Measurements from ENCODE around the gene PHIP.

PHIP gene

DNA sequence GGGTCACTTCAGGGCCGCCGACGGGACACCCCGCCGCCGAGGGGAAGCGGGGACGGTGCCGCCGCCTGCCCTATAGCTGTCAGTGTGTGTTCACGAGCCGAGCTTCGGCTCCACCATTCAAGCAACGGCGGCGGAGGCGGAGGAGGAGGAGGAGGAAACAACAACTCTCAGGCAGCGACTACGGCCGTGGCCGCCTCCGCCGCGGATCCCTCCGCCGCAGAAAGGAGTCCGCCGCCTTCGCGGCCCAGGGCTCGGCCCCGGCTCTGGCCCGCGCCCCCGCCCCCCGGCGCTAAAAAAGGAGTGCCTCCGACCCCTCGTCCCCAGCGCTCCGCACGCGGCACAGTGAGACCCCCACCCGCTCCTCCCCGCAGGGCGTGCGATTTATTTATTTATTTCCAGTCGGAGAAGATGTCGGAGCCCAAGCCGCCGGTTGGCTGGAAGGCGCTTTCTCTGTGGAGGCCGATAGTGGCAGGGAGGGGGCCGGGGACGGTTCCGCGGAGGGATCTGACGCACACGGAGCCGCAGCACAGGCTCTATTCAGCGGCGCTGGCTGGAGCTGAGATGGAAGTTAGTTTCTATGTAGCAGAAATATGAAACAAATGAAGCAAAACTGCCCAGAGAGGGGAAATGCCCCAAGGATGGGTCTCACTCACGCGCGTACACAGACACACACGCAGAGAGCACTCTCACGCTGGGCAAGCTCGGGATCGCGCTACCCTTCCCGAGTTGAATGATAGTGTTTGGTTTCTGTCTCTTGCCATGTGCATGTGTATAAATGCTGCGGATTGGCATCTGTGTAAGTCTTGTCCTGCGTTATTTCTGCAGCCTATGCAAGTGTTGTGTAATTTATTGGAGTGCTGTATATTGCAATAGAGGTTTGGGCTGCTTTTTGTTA is at the start of gene PHIP (continued):
- no peak; the same call in 1 of the 2 replicates for TF ChIP-seq PRDM2 (tag by site-specific recombination; IDR thresholded peaks at IDR 0.05; ENCODE audit: borderline replicate concordance)
- TF ChIP-seq, protein P1, sequence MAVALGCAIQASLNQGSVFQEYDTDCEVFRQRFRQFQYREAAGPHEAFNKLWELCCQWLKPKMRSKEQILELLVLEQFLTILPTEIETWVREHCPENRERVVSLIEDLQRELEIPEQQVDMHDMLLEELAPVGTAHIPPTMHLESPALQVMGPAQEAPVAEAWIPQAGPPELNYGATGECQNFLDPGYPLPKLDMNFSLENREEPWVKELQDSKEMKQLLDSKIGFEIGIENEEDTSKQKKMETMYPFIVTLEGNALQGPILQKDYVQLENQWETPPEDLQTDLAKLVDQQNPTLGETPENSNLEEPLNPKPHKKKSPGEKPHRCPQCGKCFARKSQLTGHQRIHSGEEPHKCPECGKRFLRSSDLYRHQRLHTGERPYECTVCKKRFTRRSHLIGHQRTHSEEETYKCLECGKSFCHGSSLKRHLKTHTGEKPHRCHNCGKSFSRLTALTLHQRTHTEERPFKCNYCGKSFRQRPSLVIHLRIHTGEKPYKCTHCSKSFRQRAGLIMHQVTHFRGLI (tag by site-specific recombination; IDR thresholded peaks at IDR 0.05) = peak; percentile 74; the same call in 1 of the 2 replicates
- TF ChIP-seq ZIC2 (tag by site-specific recombination; IDR thresholded peaks at IDR 0.05) = peak; percentile 97
- peak; percentile 30; the same call in 1 of the 2 replicates for TF ChIP-seq FEZF1 (tag by site-specific recombination; IDR thresholded peaks at IDR 0.05)
- peak; percentile 90; the same call in 1 of the 2 replicates for TF ChIP-seq HOXC10 (CRISPR knock-in tag; IDR thresholded peaks at IDR 0.05)
- peak; percentile 91; the same call in 1 of the 2 replicates for TF ChIP-seq TRIM28 (IDR thresholded peaks at IDR 0.05; ENCODE audit: borderline replicate concordance, low read length)
- peak; percentile 99; the same call in 1 of the 2 replicates for TF ChIP-seq REPIN1 (tag by site-specific recombination; IDR thresholded peaks at IDR 0.05; ENCODE audit: low read depth)
- no peak for TF ChIP-seq ZNF670 (tag by site-specific recombination; IDR thresholded peaks at IDR 0.05; ENCODE audit: low read depth)
- peak; percentile 42; the same call in 1 of the 2 replicates for TF ChIP-seq ZNF768 (tag by site-specific recombination; IDR thresholded peaks at IDR 0.05)
- TF ChIP-seq ZNF596 (tag by site-specific recombination; IDR thresholded peaks at IDR 0.05) = peak; percentile 87
- peak; percentile 99; the same call in 1 of the 2 replicates for TF ChIP-seq ZNF501 (tag by site-specific recombination; IDR thresholded peaks at IDR 0.05)
- TF ChIP-seq, protein P2, sequence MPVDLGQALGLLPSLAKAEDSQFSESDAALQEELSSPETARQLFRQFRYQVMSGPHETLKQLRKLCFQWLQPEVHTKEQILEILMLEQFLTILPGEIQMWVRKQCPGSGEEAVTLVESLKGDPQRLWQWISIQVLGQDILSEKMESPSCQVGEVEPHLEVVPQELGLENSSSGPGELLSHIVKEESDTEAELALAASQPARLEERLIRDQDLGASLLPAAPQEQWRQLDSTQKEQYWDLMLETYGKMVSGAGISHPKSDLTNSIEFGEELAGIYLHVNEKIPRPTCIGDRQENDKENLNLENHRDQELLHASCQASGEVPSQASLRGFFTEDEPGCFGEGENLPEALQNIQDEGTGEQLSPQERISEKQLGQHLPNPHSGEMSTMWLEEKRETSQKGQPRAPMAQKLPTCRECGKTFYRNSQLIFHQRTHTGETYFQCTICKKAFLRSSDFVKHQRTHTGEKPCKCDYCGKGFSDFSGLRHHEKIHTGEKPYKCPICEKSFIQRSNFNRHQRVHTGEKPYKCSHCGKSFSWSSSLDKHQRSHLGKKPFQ (tag by site-specific recombination; IDR thresholded peaks at IDR 0.05) = peak; percentile 19
- TF ChIP-seq ZNF354C (tag by site-specific recombination; IDR thresholded peaks at IDR 0.05; ENCODE audit: borderline replicate concordance, low read depth) = no peak
- no peak; the same call in 1 of the 2 replicates for TF ChIP-seq ZNF658 (tag by site-specific recombination; IDR thresholded peaks at IDR 0.05)
- peak; percentile 98 for TF ChIP-seq KLF8 (tag by site-specific recombination; IDR thresholded peaks at IDR 0.05)
- peak; percentile 99 for TF ChIP-seq ZNF341 (tag by site-specific recombination; IDR thresholded peaks at IDR 0.05; ENCODE audit: low read depth)
- TF ChIP-seq ZNF664 (tag by site-specific recombination; IDR thresholded peaks at IDR 0.05) = no peak; the same call in 1 of the 2 replicates
- TF ChIP-seq ZNF157 (tag by site-specific recombination; IDR thresholded peaks at IDR 0.05) = 0 out of 2 replicates have a peak, but pooled peaks have one; percentile 18
- TF ChIP-seq GFI1B (tag by site-specific recombination; IDR thresholded peaks at IDR 0.05) = peak; percentile 20; the same call in 1 of the 2 replicates
- TF ChIP-seq ZXDB (tag by site-specific recombination; IDR thresholded peaks at IDR 0.05) = peak; percentile 97
- peak; percentile 95 for TF ChIP-seq BCL11B (tag by site-specific recombination; IDR thresholded peaks at IDR 0.05; ENCODE audit: low read depth)
- 0 out of 2 replicates have a peak, but pooled peaks have one; percentile 18 for TF ChIP-seq ZNF560 (tag by site-specific recombination; IDR thresholded peaks at IDR 0.05; ENCODE audit: borderline replicate concordance)
- TF ChIP-seq ZNF660 (tag by site-specific recombination; IDR thresholded peaks at IDR 0.05) = peak; percentile 89
- TF ChIP-seq ZNF214 (tag by site-specific recombination; IDR thresholded peaks at IDR 0.05; ENCODE audit: borderline replicate concordance) = no peak
- TF ChIP-seq, protein P3, sequence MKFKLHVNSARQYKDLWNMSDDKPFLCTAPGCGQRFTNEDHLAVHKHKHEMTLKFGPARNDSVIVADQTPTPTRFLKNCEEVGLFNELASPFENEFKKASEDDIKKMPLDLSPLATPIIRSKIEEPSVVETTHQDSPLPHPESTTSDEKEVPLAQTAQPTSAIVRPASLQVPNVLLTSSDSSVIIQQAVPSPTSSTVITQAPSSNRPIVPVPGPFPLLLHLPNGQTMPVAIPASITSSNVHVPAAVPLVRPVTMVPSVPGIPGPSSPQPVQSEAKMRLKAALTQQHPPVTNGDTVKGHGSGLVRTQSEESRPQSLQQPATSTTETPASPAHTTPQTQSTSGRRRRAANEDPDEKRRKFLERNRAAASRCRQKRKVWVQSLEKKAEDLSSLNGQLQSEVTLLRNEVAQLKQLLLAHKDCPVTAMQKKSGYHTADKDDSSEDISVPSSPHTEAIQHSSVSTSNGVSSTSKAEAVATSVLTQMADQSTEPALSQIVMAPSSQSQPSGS (tag by site-specific recombination; IDR thresholded peaks at IDR 0.05; ENCODE audit: low read depth) = peak; percentile 25; the same call in 1 of the 2 replicates
- peak; percentile 96 for TF ChIP-seq ZBTB44 (tag by site-specific recombination; IDR thresholded peaks at IDR 0.05)

Data from HEK293 (cell line).